A549 (cell line): ENCODE data around the gene CTU1. TPM values are rescaled to one million over a fixed set of nuclear protein-coding genes. Genes with fewer than 3 reads are reported as not detected.

Experiments used
- ATAC-seq, 2 experiments: fragments of 200-7000 bp in 1 of 2; fragments of >200 bp in 1 of 2; cut with Nextera tagmentation in 1 of 2; cut with Tn5 transposase in 1 of 2; 3 replicates each; pipeline versions ENCODE4 v1.8.0 to v1.9.1; 2018 to 2020; ENCODE audit warnings: mild to moderate bottlenecking in 1 of 2, moderate library complexity in 1 of 2
- CTCF ChIA-PET: fragments of 300-600 bp; sonication (Branson Sonifier 250); formaldehyde crosslinking; extraction: SDS; loops from one replicate; lab custom pipeline; 2021; ENCODE audit warnings: antibody characterized with exemption, inconsistent platforms; lab: Yijun Ruan, JAX
- POLR2A ChIA-PET: fragments of 350-600 bp; formaldehyde crosslinking; extraction: SDS; loops from one replicate; lab custom pipeline; 2021; ENCODE audit warnings: antibody characterized with exemption, inconsistent platforms; lab: Yijun Ruan, JAX
- DNase-seq, 2 experiments: peaks; one replicate each; pipeline versions ENCODE4 v3.0.0 to v3.0.0-alpha.2; 2011 to 2016; ENCODE audit warnings: low read depth in 1 of 2, low spot score in 1 of 2
- FAIRE-seq: peaks from 2 replicates; lab custom pipeline; 2011; peaks lifted over from hg19 to GRCh38; lab: Jason Lieb, UNC
- H3K27ac ChIP-seq, 2 experiments: fragments of >200 bp; sonication (Bioruptor Twin); formaldehyde crosslinking; 3 replicates each; pipeline ENCODE4 v1.5.1; 2016 to 2017
- H3K4me1 ChIP-seq: fragments of >200 bp; sonication (Bioruptor Twin); formaldehyde crosslinking; 3 replicates; pipeline ENCODE4 v1.6.1; 2016
- H3K4me2 ChIP-seq: fragments of >200 bp; sonication (Bioruptor Twin); formaldehyde crosslinking; 3 replicates; pipeline ENCODE4 v1.6.1; 2016
- H3K4me3 ChIP-seq: fragments of >200 bp; sonication (Bioruptor Twin); formaldehyde crosslinking; 3 replicates; pipeline ENCODE4 v1.5.1; 2016
- H3K9me3 ChIP-seq: fragments of >200 bp; sonication (Bioruptor Twin); formaldehyde crosslinking; 3 replicates; pipeline ENCODE4 v1.6.1; 2016
- CBX2 ChIP-seq: fragments of 200-600 bp; sonication (generic); IDR thresholded peaks from 2 replicates; pipeline ENCODE4 v1.6.1; 2016; ENCODE audit warnings: low read depth, mild to moderate bottlenecking, borderline replicate concordance
- CBX8 ChIP-seq: fragments of 200-600 bp; sonication (generic); IDR thresholded peaks from 2 replicates; pipeline ENCODE4 v1.6.1; 2016
- EP300 ChIP-seq, 2 experiments: fragments of >200 bp; sonication (Bioruptor Twin); formaldehyde crosslinking; IDR thresholded peaks; 2 replicates in 1 of 2; 3 replicates in 1 of 2; pipeline ENCODE4 v1.6.1; 2016 to 2017
- GATA3 ChIP-seq: IDR thresholded peaks from 2 replicates; pipeline ENCODE4 v1.6.1; 2012; ENCODE audit warnings: borderline replicate concordance
- HMGXB4 ChIP-seq: fragments of 250-450 bp; sonication (Bioruptor Pico); IDR thresholded peaks from 2 replicates; pipeline ENCODE4 v1.5.0; 2021; ENCODE audit warnings: mild to moderate bottlenecking, moderate library complexity, borderline replicate concordance
- JUN ChIP-seq, 2 experiments: fragments of >200 bp; sonication (Bioruptor Twin); formaldehyde crosslinking; IDR thresholded peaks; 2 replicates in 1 of 2; 3 replicates in 1 of 2; pipeline ENCODE4 v1.6.1; 2016 to 2017
- JUNB ChIP-seq: fragments of >200 bp; sonication (Bioruptor Twin); formaldehyde crosslinking; IDR thresholded peaks from 2 replicates; pipeline ENCODE4 v1.6.1; 2016
- MAFK ChIP-seq: fragments of 450-650 bp; IDR thresholded peaks from 2 replicates; pipeline ENCODE4 v1.6.1; 2014; ENCODE audit not compliant: partially characterized antibody
- MAZ ChIP-seq: fragments of 150-350 bp; IDR thresholded peaks from 2 replicates; pipeline ENCODE4 v1.6.1; 2014; ENCODE audit warnings: antibody characterized with exemption, low read depth, low read length, borderline replicate concordance
- NPAS2 ChIP-seq: fragments of 250-450 bp; sonication (Bioruptor Pico); IDR thresholded peaks from 2 replicates; pipeline ENCODE4 v1.8.0; 2022; ENCODE audit warnings: mild to moderate bottlenecking, moderate library complexity, borderline replicate concordance
- ZNF302 ChIP-seq: fragments of 250-450 bp; sonication (Bioruptor Pico); IDR thresholded peaks from 2 replicates; pipeline ENCODE4 v1.9.0; 2021; ENCODE audit warnings: inconsistent platforms, mild to moderate bottlenecking, moderate library complexity
- WGBS: methylation state at CpG from one replicate; pipeline ENCODE4 v1.1.6; 2017; ENCODE audit errors: missing lambda C conversion rate; 5-methylcytosine and 5-hydroxymethylcytosine counted together
- polyA plus RNA-seq, 4 experiments: library from polyadenylated mRNA; depleted of rRNA in 3 of 4; stranded (reverse); fragments of >200 nt; fragmentation: RNase III in 1 of 4; extraction: RNeasy Plus Mini Kit Qiagen cat#74134 plus additional on column Dnase treatment in 1 of 4; gene quantifications; 2 replicates in 3 of 4; 3 replicates in 1 of 4; pipeline ENCODE4 v1.2.3, GENCODE V29; 2011 to 2017
- TF ChIP-seq, protein P1 (sequence below): fragments of >200 bp; sonication (Bioruptor Twin); formaldehyde crosslinking; IDR thresholded peaks from 3 replicates; pipeline ENCODE4 v1.5.1; 2016
- TF ChIP-seq, protein P2 (sequence below): fragments of >200 bp; sonication (Bioruptor Twin); formaldehyde crosslinking; IDR thresholded peaks from 2 replicates; pipeline ENCODE4 v1.6.1; 2016

Gene CTU1
- polyA plus RNA-seq, 2 of the 4 experiments (the other 2 are of a cell fraction), result 4.5 to 7.4 TPM

- peak; percentile 28 for FAIRE-seq
- WGBS, result 30% methylated on average over 5 of the region's 5 CpGs
- no peak for ATAC-seq
- H3K4me3 ChIP-seq, result no peak overlapping the region
- ChIA-PET POLR2A (no interaction called here), CTCF (interaction anchor here (1.3 kb wide), 1 partner anchor 24 kb away, joined by 4 read pairs; no protein-coding TSS in a partner anchor)
- H3K4me2 ChIP-seq, result no peak overlapping the region
- no peak overlapping the region for H3K27ac ChIP-seq
- no peak for DNase-seq
- peaks cover 23% of the 10 kb centered on the region for H3K9me3 ChIP-seq
- no peaks in the 10 kb centered on the region for H3K4me1 ChIP-seq
- TF ChIP-seq NPAS2 (CRISPR knock-in tag) (no peak), GATA3 (no peak), JUN (IDR thresholded peaks at IDR 0.05) (no peak), EP300 (IDR thresholded peaks at IDR 0.05) (no peak), ZNF302 (no peak), MAFK (no peak), HMGXB4 (CRISPR knock-in tag) (no peak)
- TF ChIP-seq, protein P1, sequence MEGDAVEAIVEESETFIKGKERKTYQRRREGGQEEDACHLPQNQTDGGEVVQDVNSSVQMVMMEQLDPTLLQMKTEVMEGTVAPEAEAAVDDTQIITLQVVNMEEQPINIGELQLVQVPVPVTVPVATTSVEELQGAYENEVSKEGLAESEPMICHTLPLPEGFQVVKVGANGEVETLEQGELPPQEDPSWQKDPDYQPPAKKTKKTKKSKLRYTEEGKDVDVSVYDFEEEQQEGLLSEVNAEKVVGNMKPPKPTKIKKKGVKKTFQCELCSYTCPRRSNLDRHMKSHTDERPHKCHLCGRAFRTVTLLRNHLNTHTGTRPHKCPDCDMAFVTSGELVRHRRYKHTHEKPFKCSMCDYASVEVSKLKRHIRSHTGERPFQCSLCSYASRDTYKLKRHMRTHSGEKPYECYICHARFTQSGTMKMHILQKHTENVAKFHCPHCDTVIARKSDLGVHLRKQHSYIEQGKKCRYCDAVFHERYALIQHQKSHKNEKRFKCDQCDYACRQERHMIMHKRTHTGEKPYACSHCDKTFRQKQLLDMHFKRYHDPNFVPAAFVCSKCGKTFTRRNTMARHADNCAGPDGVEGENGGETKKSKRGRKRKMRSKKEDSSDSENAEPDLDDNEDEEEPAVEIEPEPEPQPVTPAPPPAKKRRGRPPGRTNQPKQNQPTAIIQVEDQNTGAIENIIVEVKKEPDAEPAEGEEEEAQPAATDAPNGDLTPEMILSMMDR, result no peak
Observed at GRCh38 chr19:51070334-51071094, 37.7 kb downstream of the CTU1 start.

GRCh38 chr19:51066393-51067186 is 41.6 kb downstream of the CTU1 start:
- TF ChIP-seq HMGXB4 (CRISPR knock-in tag), result no peak
- TF ChIP-seq CBX2, result no peak
- TF ChIP-seq, protein P1, result no peak
- TF ChIP-seq, protein P2, sequence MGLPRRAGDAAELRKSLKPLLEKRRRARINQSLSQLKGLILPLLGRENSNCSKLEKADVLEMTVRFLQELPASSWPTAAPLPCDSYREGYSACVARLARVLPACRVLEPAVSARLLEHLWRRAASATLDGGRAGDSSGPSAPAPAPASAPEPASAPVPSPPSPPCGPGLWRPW, result no peak
- TF ChIP-seq JUNB, result no peak
- no peak for TF ChIP-seq CBX8
- no peak for TF ChIP-seq MAZ
- no peak for ATAC-seq
- peak; percentile 23 for FAIRE-seq
- Histone ChIP-seq H3K4me1 (peaks cover 4% of the 10 kb centered on the region; the same call in 1 of the 3 replicates), H3K27ac (no peak overlapping the region), H3K9me3 (no peaks in the 10 kb centered on the region), H3K4me3 (no peak overlapping the region), H3K4me2 (no peak overlapping the region)
- CTCF ChIA-PET, result interaction anchor here (2.0 to 3.3 kb wide), 2 partner anchors 46 to 144 kb away, joined by 6 to 14 read pairs; no protein-coding TSS in a partner anchor
- no peak for DNase-seq
- POLR2A ChIA-PET, result no interaction called here
- WGBS, result 48% methylated on average over 7 of the region's 7 CpGs
